ENCODE measurements around the gene GFOD1. TPM values are rescaled to one million over a fixed set of nuclear protein-coding genes. Genes with fewer than 3 reads are reported as not detected.

GFOD1 gene
- total RNA-seq, 3 donors from 2014 or later = 25.5 to 39.0 (median 38.1) TPM

DNA sequence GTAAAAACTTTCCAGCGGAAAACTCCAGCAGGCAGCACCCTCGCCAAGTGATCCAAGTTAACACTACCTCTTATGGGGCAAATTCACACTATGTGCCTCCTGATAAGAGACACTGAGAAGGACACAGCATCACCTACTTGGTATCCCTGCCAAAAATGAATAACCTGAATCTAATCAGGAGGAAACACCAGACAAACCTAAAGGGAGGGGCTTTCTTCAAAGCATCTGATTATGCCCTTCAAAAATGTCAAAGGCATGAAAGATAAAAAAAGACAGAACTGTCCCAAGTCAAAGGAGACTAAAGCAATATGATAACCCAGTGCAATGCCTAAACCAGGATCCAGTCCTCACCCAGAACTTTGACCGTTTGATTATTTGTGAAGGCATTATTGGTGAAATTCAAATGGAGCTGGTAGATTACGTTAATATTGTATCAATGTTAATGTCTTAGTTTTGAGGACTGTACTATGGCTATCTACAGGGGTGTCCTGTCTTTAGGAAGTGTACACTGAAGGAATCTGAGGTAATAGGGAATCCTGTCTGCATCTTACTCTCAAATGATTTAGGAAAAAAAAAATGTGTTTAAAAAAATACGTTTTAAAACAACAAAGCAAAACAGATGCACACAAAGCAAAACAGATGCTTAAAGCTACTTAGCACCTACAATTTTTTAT lies 167.4 kb downstream of the GFOD1 start:
- H3K27me3 Mint-ChIP-seq (ENCODE audit: low read depth) = no peaks in the 10 kb centered on the region
- H3K9me3 Mint-ChIP-seq = no peaks in the 10 kb centered on the region
- H3K4me3 Mint-ChIP-seq = no peak overlapping the region
- no peaks in the 10 kb centered on the region for H3K4me1 Mint-ChIP-seq (ENCODE audit: low read depth)
- no peak for DNase-seq
- no peak for ATAC-seq
- peaks cover 51% of the 10 kb centered on the region for H3K36me3 Mint-ChIP-seq (ENCODE audit: insufficient read depth)

DNA sequence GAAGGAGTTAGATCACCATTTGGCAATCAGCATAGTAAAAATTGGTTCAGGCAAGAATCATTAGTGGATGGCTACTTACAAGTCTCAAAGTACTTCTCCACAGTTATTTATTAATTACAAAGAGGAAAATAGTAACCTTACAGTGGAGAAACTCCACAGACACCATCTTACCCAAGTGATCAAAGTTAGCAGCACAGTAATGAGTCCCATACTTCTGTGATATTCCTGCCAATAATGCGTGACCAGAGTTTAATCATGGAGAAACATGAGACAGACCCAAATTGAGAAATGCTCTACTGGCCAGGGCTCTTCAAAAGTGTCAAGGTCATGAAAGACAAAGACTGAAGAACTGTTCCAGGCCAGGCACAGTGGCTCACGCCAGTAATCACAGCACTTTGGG lies 168.6 kb downstream of the GFOD1 start:
- Mint-ChIP-seq H3K4me3 (no peak overlapping the region), H3K4me1 (ENCODE audit: low read depth) (no peaks in the 10 kb centered on the region), H3K36me3 (ENCODE audit: insufficient read depth) (peaks cover 49% of the 10 kb centered on the region), H3K9me3 (no peaks in the 10 kb centered on the region), H3K27me3 (ENCODE audit: low read depth) (no peaks in the 10 kb centered on the region)
- DNase-seq (no peak), ATAC-seq (no peak)

DNA sequence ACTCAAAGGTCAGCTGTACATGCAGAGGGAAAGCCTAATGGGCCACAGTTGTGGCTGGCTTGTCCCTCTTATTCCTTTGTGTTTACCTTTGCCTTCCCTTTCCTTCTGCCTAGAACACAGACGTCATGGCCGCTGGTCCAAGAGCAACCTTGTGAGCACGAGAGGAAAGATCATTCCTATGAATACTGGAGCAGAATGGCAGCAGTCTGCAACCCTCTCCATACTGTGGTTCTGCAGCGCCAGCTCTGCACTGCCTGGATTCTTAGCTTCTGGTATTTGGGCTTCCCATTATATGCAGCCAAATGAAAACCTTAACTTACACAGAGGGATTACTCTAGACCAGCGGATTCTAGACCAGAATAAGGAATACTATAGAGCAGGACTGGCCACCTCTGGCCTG lies 171.5 kb downstream of the GFOD1 start:
- no peaks in the 10 kb centered on the region for H3K4me1 Mint-ChIP-seq (ENCODE audit: low read depth)
- H3K4me3 Mint-ChIP-seq = no peak overlapping the region
- no peaks in the 10 kb centered on the region for H3K27me3 Mint-ChIP-seq (ENCODE audit: low read depth)
- no peak for ATAC-seq
- no peaks in the 10 kb centered on the region for H3K9me3 Mint-ChIP-seq
- peaks cover 52% of the 10 kb centered on the region for H3K36me3 Mint-ChIP-seq (ENCODE audit: insufficient read depth)
- no peak for DNase-seq

DNA sequence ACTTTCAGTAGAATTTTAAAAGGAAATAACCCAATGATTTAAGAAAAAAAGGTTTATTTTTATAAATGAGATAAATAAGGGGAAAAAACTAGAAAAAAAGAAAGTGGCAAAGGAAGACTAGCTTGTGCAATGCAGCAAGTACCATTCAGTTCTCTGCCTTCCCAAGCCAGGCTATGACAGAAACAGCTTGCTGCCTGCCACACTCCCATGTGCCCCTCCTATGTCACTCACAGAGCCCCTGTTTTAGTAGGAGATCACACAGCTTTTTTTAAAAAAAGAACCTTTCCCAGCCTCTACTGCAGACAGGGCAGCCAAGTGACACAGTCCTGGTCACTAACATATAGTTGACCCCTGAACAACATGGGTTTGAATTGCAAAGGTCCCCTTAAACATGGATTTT lies 172.6 kb downstream of the GFOD1 start:
- DNase-seq (no peak), ATAC-seq (no peak)
- peaks cover 43% of the 10 kb centered on the region for H3K36me3 Mint-ChIP-seq (ENCODE audit: insufficient read depth)
- H3K4me3 Mint-ChIP-seq = no peak overlapping the region
- no peaks in the 10 kb centered on the region for H3K4me1 Mint-ChIP-seq (ENCODE audit: low read depth)
- no peaks in the 10 kb centered on the region for H3K27me3 Mint-ChIP-seq (ENCODE audit: low read depth)
- H3K9me3 Mint-ChIP-seq = no peaks in the 10 kb centered on the region

DNA sequence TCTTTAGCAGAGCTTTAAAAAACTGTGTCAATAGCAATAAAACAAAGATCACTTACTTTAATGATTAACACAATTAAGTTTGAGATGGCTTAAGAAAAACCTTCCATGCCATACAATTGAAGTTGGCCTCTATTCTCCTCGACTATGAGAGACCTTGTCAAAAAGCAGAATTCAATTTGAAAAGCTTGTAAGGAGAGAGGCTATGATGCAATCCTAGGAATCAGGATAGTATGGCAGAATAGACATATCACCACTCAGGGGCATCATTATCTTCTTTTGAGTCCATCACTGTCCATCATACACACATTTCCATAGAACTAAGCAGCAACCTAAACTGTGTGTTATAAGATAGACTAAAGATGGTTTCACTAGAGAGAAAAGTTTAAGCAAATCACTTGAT lies 176.2 kb downstream of the GFOD1 start:
- Mint-ChIP-seq H3K9me3 (no peaks in the 10 kb centered on the region), H3K36me3 (ENCODE audit: insufficient read depth) (peaks cover 59% of the 10 kb centered on the region), H3K4me3 (no peak overlapping the region), H3K4me1 (ENCODE audit: low read depth) (no peaks in the 10 kb centered on the region), H3K27me3 (ENCODE audit: low read depth) (no peaks in the 10 kb centered on the region)
- DNase-seq = no peak
- no peak for ATAC-seq

DNA sequence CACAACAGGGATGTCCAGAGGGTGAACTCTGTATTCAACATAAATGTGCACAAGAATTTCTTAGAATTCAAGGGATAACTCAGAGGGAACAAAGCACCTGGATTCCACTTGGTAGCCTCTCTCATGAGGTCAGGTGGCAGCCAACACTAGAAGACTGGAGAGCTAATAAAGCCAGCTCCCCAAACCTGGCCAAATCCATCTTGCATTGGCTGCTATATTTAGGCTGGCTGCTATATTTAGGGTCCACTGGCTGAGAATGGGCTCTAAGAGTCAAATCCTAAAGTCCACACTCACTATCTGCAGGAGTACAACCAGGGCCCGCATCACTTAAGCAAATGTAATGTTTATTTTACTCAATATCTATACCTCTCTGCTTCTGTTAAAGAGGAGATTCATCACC lies 179.1 kb downstream of the GFOD1 start:
- H3K4me1 Mint-ChIP-seq (ENCODE audit: low read depth) = peaks cover 12% of the 10 kb centered on the region
- no peaks in the 10 kb centered on the region for H3K9me3 Mint-ChIP-seq
- ATAC-seq (no peak), DNase-seq (no peak)
- H3K4me3 Mint-ChIP-seq = no peak overlapping the region
- H3K36me3 Mint-ChIP-seq (ENCODE audit: insufficient read depth) = peaks cover 59% of the 10 kb centered on the region
- H3K27me3 Mint-ChIP-seq (ENCODE audit: low read depth) = no peaks in the 10 kb centered on the region

Other genes starting within 250 kb of the GFOD1 start
- 10 to 100 TPM; 12.9 to 18.4 (median 15.5) TPM for gene TBC1D7, start 159.1 kb downstream of the GFOD1 start, total RNA-seq
- gene SIRT5, start 87.0 kb upstream of the GFOD1 start, total RNA-seq = 1 to 10 TPM; 6.5 to 7.8 (median 7.1) TPM
- gene NOL7, start 127.7 kb upstream of the GFOD1 start, total RNA-seq = 100 to 1,000 TPM; 194 to 213 (median 201) TPM
- 10 to 100 TPM; 49.2 to 61.3 (median 51.9) TPM for gene RANBP9, start 224.2 kb upstream of the GFOD1 start, total RNA-seq